HepG2 (cell line): ENCODE data around the gene GPRIN1. TPM values are rescaled to one million over a fixed set of nuclear protein-coding genes. Genes with fewer than 3 reads are reported as not detected.
A peak's percentile ranks its signal among the peaks of the same experiment; 100 is the strongest.

ENCODE experiments used
- HNRNPUL1 ChIP-seq: fragments of 200-400 bp; formaldehyde crosslinking; IDR thresholded peaks from 2 replicates; pipeline ENCODE4 v1.6.1; 2017; ENCODE audit warnings: low read depth, mild to moderate bottlenecking, low read length, moderate library complexity
- KDM5A ChIP-seq: fragments of 200-600 bp; sonication (generic); IDR thresholded peaks from 2 replicates; pipeline ENCODE4 v1.7.0; 2018; ENCODE audit warnings: antibody characterized with exemption, mild to moderate bottlenecking, low read length, borderline replicate concordance
- KLF11 ChIP-seq: IDR thresholded peaks from 2 replicates; pipeline ENCODE4 v1.6.1; 2016; ENCODE audit warnings: missing compliant biosample characterization
- NCOR1 ChIP-seq: fragments of 200-600 bp; sonication (generic); IDR thresholded peaks from 2 replicates; pipeline ENCODE4 v1.7.0; 2017; ENCODE audit warnings: antibody characterized with exemption, low read length, borderline replicate concordance
- POLR2A ChIP-seq, 2 experiments: IDR thresholded peaks; 2 replicates each; pipeline ENCODE4 v1.6.1; 2011; ENCODE audit warnings: low read depth in 2 of 2, low read length in 2 of 2, mild to moderate bottlenecking in 1 of 2, moderate library complexity in 1 of 2; ENCODE audit not compliant: insufficient read depth in 1 of 2
- ZBTB25 ChIP-seq: IDR thresholded peaks from 2 replicates; pipeline ENCODE4 v1.6.1; 2018; ENCODE audit warnings: missing genetic modification reagents
- ZBTB8A ChIP-seq: sonication (generic); formaldehyde crosslinking; IDR thresholded peaks from 2 replicates; pipeline ENCODE4 v1.4.0; 2020; ENCODE audit warnings: mild to moderate bottlenecking, low read depth, missing genetic modification reagents, borderline replicate concordance
- ZKSCAN8 ChIP-seq: IDR thresholded peaks from 2 replicates; pipeline ENCODE4 v1.6.1; 2016; ENCODE audit warnings: borderline replicate concordance, missing genetic modification reagents, missing compliant biosample characterization
- ZMAT5 ChIP-seq: sonication (generic); formaldehyde crosslinking; IDR thresholded peaks from 2 replicates; pipeline ENCODE4 v1.5.0; 2020; ENCODE audit warnings: mild to moderate bottlenecking, low read depth, missing genetic modification reagents, borderline replicate concordance
- ZNF138 ChIP-seq: sonication (generic); formaldehyde crosslinking; IDR thresholded peaks from 2 replicates; pipeline ENCODE4 v1.5.0; 2020; ENCODE audit warnings: mild to moderate bottlenecking, low read depth, missing genetic modification reagents
- ZNF333 ChIP-seq: sonication (generic); formaldehyde crosslinking; IDR thresholded peaks from 2 replicates; pipeline ENCODE4 v1.4.0; 2020; ENCODE audit warnings: mild to moderate bottlenecking, missing genetic modification reagents, borderline replicate concordance
- ZNF34 ChIP-seq: sonication (generic); formaldehyde crosslinking; IDR thresholded peaks from 2 replicates; pipeline ENCODE4 v1.4.0; 2020; ENCODE audit warnings: mild to moderate bottlenecking, missing genetic modification reagents, borderline replicate concordance
- ZNF784 ChIP-seq: sonication (generic); formaldehyde crosslinking; IDR thresholded peaks from 2 replicates; pipeline ENCODE4 v1.5.1; 2020; ENCODE audit warnings: missing genetic modification reagents, mild to moderate bottlenecking, borderline replicate concordance
- polyA plus RNA-seq, 8 experiments: library from polyadenylated mRNA; depleted of rRNA in 3 of 8; stranded (reverse) in 7 of 8; unstranded in 1 of 8; fragments of >200 nt; fragmentation: Illumina TruSeq in 4 of 8; extraction: Trizol in 4 of 8; gene quantifications; 2 replicates each; pipeline versions ENCODE4 v1.2.1 to v1.2.3, GENCODE V29; 2011 to 2016; ENCODE audit warnings: low read depth in 4 of 8, missing spikeins in 1 of 8, mixed read lengths in 1 of 8; ENCODE audit not compliant: insufficient read depth in 1 of 8
- total RNA-seq, 5 experiments: library from RNA; depleted of rRNA; stranded (reverse); fragments of >200 nt; fragmentation: Illumina TruSeq; extraction: Trizol; gene quantifications; 2 replicates each; pipeline ENCODE4 v1.2.3, GENCODE V29; 2016; ENCODE audit warnings: low read depth in 1 of 5
- TF ChIP-seq, protein P1 (sequence below): IDR thresholded peaks from 2 replicates; pipeline ENCODE4 v1.6.1; 2018; ENCODE audit warnings: missing genetic modification reagents, mild to moderate bottlenecking, missing compliant biosample characterization
- TF ChIP-seq, protein P2 (sequence below): sonication (generic); formaldehyde crosslinking; IDR thresholded peaks from 2 replicates; pipeline ENCODE4 v1.5.0; 2020; ENCODE audit warnings: mild to moderate bottlenecking, missing genetic modification reagents
- TF ChIP-seq, protein P3 (sequence below): sonication (generic); formaldehyde crosslinking; IDR thresholded peaks from 2 replicates; pipeline ENCODE4 v1.4.0; 2020; ENCODE audit warnings: mild to moderate bottlenecking, missing genetic modification reagents
- TF ChIP-seq, protein P4 (sequence below): fragments of 450-650 bp; IDR thresholded peaks from 2 replicates; pipeline ENCODE4 v1.6.1; 2017; ENCODE audit warnings: mild to moderate bottlenecking
- TF ChIP-seq, protein P5 (sequence below): sonication (generic); formaldehyde crosslinking; conservative IDR thresholded peaks from 2 replicates; pipeline ENCODE4 v1.4.0; 2020; ENCODE audit warnings: missing genetic modification reagents

The GPRIN1 gene
- total and polyA plus RNA-seq, 2 of the 13 experiments (the other 11 are each of a cell fraction or from before 2014, with no cell fraction given): 0.32 to 2.0 TPM

DNA sequence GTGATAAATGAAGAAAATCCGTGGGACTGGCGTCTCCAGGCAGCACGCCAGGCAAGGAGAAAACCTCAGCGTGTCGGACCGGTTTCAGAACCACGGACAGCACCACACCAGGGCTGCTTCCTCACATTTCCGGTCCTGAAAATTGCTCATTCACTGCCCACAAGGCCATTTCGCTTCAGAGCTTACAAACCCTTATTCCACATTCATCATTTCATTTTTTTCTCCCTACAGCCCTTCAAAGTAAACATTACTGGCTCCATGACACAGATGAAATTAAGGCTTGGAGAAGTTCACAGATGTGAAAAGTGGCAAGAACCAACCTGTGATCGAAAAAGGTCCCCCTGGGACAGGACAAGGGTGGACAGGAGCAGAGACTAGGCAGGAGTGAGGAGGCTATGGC, 1.5 kb upstream of the GPRIN1 start (continued):
- TF ChIP-seq, protein P1, sequence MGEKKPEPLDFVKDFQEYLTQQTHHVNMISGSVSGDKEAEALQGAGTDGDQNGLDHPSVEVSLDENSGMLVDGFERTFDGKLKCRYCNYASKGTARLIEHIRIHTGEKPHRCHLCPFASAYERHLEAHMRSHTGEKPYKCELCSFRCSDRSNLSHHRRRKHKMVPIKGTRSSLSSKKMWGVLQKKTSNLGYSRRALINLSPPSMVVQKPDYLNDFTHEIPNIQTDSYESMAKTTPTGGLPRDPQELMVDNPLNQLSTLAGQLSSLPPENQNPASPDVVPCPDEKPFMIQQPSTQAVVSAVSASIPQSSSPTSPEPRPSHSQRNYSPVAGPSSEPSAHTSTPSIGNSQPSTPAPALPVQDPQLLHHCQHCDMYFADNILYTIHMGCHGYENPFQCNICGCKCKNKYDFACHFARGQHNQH (CRISPR knock-in tag): peak; percentile 64; the same call in 1 of the 2 replicates
- TF ChIP-seq POLR2A (IDR thresholded peaks at IDR 0.05; ENCODE audit: insufficient read depth in 1 of 2, low read depth in 2 of 2, low read length in 2 of 2) (no peak), ZNF34 (CRISPR knock-in tag) (no peak), ZNF333 (no peak; the same call in 1 of the 2 replicates), ZBTB25 (CRISPR knock-in tag) (peak; percentile 74), HNRNPUL1 (no peak), ZBTB8A (CRISPR knock-in tag) (no peak), ZNF784 (no peak), KDM5A (no peak), ZNF138 (peak; percentile 57; the same call in 1 of the 2 replicates), ZMAT5 (no peak), ZKSCAN8 (0 out of 2 replicates have a peak, but pooled peaks have one; percentile 23), KLF11 (peak; percentile 93), NCOR1 (no peak)
- TF ChIP-seq, protein P2, sequence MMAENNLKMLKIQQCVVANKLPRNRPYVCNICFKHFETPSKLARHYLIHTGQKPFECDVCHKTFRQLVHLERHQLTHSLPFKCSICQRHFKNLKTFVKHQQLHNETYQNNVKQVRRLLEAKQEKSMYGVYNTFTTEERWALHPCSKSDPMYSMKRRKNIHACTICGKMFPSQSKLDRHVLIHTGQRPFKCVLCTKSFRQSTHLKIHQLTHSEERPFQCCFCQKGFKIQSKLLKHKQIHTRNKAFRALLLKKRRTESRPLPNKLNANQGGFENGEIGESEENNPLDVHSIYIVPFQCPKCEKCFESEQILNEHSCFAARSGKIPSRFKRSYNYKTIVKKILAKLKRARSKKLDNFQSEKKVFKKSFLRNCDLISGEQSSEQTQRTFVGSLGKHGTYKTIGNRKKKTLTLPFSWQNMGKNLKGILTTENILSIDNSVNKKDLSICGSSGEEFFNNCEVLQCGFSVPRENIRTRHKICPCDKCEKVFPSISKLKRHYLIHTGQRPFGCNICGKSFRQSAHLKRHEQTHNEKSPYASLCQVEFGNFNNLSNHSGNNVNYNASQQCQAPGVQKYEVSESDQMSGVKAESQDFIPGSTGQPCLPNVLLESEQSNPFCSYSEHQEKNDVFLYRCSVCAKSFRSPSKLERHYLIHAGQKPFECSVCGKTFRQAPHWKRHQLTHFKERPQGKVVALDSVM (CRISPR knock-in tag): no peak
- TF ChIP-seq, protein P3, sequence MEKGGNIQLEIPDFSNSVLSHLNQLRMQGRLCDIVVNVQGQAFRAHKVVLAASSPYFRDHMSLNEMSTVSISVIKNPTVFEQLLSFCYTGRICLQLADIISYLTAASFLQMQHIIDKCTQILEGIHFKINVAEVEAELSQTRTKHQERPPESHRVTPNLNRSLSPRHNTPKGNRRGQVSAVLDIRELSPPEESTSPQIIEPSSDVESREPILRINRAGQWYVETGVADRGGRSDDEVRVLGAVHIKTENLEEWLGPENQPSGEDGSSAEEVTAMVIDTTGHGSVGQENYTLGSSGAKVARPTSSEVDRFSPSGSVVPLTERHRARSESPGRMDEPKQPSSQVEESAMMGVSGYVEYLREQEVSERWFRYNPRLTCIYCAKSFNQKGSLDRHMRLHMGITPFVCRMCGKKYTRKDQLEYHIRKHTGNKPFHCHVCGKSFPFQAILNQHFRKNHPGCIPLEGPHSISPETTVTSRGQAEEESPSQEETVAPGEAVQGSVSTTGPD: no peak
- TF ChIP-seq, protein P4, sequence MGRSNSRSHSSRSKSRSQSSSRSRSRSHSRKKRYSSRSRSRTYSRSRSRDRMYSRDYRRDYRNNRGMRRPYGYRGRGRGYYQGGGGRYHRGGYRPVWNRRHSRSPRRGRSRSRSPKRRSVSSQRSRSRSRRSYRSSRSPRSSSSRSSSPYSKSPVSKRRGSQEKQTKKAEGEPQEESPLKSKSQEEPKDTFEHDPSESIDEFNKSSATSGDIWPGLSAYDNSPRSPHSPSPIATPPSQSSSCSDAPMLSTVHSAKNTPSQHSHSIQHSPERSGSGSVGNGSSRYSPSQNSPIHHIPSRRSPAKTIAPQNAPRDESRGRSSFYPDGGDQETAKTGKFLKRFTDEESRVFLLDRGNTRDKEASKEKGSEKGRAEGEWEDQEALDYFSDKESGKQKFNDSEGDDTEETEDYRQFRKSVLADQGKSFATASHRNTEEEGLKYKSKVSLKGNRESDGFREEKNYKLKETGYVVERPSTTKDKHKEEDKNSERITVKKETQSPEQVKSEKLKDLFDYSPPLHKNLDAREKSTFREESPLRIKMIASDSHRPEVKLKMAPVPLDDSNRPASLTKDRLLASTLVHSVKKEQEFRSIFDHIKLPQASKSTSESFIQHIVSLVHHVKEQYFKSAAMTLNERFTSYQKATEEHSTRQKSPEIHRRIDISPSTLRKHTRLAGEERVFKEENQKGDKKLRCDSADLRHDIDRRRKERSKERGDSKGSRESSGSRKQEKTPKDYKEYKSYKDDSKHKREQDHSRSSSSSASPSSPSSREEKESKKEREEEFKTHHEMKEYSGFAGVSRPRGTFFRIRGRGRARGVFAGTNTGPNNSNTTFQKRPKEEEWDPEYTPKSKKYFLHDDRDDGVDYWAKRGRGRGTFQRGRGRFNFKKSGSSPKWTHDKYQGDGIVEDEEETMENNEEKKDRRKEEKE: no peak
- TF ChIP-seq, protein P5, sequence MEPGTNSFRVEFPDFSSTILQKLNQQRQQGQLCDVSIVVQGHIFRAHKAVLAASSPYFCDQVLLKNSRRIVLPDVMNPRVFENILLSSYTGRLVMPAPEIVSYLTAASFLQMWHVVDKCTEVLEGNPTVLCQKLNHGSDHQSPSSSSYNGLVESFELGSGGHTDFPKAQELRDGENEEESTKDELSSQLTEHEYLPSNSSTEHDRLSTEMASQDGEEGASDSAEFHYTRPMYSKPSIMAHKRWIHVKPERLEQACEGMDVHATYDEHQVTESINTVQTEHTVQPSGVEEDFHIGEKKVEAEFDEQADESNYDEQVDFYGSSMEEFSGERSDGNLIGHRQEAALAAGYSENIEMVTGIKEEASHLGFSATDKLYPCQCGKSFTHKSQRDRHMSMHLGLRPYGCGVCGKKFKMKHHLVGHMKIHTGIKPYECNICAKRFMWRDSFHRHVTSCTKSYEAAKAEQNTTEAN (CRISPR knock-in tag): 0 out of 2 replicates have a peak, but pooled peaks have one; percentile 62
